ENCODE results near the gene FNTB. TPM values are rescaled to one million over a fixed set of nuclear protein-coding genes. Genes with fewer than 3 reads are reported as not detected.

Gene FNTB
- total and polyA plus RNA-seq, 2 experiments from 2014 or later: 8.6 to 12.5 TPM

- H3K9me2 ChIP-seq (ENCODE audit: insufficient read depth): no peaks in the 10 kb centered on the region
- peaks cover 16% of the 10 kb centered on the region for H3K36me3 Mint-ChIP-seq (ENCODE audit: low read depth)
- H3K4me2 ChIP-seq: no peak overlapping the region
- DNase-seq (ENCODE audit: low spot score): no peak
- no peak overlapping the region for H3K27ac Mint-ChIP-seq
- peaks cover 21% of the 10 kb centered on the region for H3K4me1 ChIP-seq (ENCODE audit: insufficient read depth)
- no peak overlapping the region for H2AFZ ChIP-seq
- no peaks in the 10 kb centered on the region for H3K9me3 Mint-ChIP-seq
- ATAC-seq: no peak
- H3K27me3 Mint-ChIP-seq (ENCODE audit: insufficient read depth, low read depth, poor library complexity): peaks cover 2% of the 10 kb centered on the region
- no peak for TF ChIP-seq POLR2AphosphoS5 (IDR thresholded peaks at IDR 0.05; ENCODE audit: low read depth)
- TF ChIP-seq NANOG (IDR thresholded peaks at IDR 0.05; ENCODE audit: borderline replicate concordance): no peak
- H3K4me3 ChIP-seq: no peak overlapping the region
- no peak overlapping the region for H3K4me3 Mint-ChIP-seq
- no peak overlapping the region for H3K27ac ChIP-seq (ENCODE audit: low read depth)
- no peaks in the 10 kb centered on the region for H3K79me2 ChIP-seq (replicated peaks; ENCODE audit: insufficient read depth)
- H3F3A ChIP-seq (replicated peaks; ENCODE audit: low read depth): no peaks in the 10 kb centered on the region
- no peaks in the 10 kb centered on the region for H3K27me3 ChIP-seq (ENCODE audit: insufficient read depth)
- peaks cover 25% of the 10 kb centered on the region for H3K4me1 Mint-ChIP-seq
- H4K20me1 ChIP-seq (replicated peaks; ENCODE audit: insufficient read depth): no peaks in the 10 kb centered on the region
- peaks cover 5% of the 10 kb centered on the region; the same call in 1 of the 2 replicates for H3K36me3 ChIP-seq (ENCODE audit: insufficient read depth)
These were observed 41.8 kb upstream of the FNTB start for GRCh38 chr14:64944861-64945260.

DNA sequence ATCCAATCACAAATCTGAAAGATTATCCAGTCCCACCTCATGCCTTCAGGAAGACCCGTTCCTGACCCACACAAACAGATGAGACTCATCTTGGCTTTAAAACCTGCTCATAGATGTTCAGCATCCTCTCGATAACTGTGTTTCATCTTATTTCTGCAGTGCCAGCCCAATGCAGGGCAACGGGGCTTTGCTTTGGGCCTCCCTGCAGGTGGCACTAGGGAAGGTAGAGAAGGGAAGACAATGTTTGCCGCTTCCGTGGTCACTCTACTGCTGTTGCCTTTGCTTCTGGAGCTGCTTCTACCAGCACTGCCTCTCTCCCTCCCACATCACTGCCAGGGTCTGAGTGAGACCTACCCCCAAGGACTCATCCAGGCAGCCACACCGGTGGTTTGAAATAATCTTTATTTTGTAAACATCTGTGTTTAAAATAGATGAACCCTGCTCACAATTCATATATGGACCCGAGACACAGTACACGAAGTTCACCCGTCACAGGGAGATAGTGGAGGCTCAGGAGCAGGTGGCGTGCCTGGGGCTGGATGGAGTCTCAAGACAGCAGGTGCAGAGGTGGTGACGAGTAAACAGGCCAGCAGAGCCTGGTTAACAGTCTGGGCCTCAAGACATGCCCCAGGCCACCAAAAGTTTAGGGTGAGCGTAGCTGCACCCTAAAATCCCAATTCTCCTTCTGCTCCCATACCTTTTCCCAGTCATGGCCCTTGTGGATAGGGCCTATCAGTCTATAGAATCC is 41.1 kb upstream of the FNTB start:
- peaks cover 17% of the 10 kb centered on the region for H3K36me3 Mint-ChIP-seq (ENCODE audit: low read depth)
- TF ChIP-seq EZH2 (IDR thresholded peaks at IDR 0.05; ENCODE audit: low read depth, unreplicated experiment): no peak
- TF ChIP-seq CREB1 (CRISPR knock-in tag; IDR thresholded peaks at IDR 0.05; ENCODE audit: low read depth): no peak
- TF ChIP-seq, protein P1, sequence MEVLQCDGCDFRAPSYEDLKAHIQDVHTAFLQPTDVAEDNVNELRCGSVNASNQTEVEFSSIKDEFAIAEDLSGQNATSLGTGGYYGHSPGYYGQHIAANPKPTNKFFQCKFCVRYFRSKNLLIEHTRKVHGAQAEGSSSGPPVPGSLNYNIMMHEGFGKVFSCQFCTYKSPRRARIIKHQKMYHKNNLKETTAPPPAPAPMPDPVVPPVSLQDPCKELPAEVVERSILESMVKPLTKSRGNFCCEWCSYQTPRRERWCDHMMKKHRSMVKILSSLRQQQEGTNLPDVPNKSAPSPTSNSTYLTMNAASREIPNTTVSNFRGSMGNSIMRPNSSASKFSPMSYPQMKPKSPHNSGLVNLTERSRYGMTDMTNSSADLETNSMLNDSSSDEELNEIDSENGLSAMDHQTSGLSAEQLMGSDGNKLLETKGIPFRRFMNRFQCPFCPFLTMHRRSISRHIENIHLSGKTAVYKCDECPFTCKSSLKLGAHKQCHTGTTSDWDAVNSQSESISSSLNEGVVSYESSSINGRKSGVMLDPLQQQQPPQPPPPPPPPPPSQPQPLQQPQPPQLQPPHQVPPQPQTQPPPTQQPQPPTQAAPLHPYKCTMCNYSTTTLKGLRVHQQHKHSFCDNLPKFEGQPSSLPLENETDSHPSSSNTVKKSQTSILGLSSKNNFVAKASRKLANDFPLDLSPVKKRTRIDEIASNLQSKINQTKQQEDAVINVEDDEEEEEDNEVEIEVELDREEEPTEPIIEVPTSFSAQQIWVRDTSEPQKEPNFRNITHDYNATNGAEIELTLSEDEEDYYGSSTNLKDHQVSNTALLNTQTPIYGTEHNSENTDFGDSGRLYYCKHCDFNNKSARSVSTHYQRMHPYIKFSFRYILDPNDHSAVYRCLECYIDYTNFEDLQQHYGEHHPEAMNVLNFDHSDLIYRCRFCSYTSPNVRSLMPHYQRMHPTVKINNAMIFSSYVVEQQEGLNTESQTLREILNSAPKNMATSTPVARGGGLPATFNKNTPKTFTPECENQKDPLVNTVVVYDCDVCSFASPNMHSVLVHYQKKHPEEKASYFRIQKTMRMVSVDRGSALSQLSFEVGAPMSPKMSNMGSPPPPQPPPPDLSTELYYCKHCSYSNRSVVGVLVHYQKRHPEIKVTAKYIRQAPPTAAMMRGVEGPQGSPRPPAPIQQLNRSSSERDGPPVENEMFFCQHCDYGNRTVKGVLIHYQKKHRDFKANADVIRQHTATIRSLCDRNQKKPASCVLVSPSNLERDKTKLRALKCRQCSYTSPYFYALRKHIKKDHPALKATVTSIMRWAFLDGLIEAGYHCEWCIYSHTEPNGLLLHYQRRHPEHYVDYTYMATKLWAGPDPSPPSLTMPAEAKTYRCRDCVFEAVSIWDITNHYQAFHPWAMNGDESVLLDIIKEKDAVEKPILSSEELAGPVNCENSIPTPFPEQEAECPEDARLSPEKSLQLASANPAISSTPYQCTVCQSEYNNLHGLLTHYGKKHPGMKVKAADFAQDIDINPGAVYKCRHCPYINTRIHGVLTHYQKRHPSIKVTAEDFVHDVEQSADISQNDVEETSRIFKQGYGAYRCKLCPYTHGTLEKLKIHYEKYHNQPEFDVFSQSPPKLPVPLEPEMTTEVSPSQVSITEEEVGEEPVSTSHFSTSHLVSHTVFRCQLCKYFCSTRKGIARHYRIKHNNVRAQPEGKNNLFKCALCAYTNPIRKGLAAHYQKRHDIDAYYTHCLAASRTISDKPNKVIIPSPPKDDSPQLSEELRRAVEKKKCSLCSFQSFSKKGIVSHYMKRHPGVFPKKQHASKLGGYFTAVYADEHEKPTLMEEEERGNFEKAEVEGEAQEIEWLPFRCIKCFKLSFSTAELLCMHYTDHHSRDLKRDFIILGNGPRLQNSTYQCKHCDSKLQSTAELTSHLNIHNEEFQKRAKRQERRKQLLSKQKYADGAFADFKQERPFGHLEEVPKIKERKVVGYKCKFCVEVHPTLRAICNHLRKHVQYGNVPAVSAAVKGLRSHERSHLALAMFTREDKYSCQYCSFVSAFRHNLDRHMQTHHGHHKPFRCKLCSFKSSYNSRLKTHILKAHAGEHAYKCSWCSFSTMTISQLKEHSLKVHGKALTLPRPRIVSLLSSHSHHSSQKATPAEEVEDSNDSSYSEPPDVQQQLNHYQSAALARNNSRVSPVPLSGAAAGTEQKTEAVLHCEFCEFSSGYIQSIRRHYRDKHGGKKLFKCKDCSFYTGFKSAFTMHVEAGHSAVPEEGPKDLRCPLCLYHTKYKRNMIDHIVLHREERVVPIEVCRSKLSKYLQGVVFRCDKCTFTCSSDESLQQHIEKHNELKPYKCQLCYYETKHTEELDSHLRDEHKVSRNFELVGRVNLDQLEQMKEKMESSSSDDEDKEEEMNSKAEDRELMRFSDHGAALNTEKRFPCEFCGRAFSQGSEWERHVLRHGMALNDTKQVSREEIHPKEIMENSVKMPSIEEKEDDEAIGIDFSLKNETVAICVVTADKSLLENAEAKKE (CRISPR knock-in tag; IDR thresholded peaks at IDR 0.05): no peak
- TF ChIP-seq NANOG (IDR thresholded peaks at IDR 0.05; ENCODE audit: borderline replicate concordance): no peak
- TF ChIP-seq STAT1 (IDR thresholded peaks at IDR 0.05; ENCODE audit: unreplicated experiment): no peak
- TF ChIP-seq ZNF331 (CRISPR knock-in tag; IDR thresholded peaks at IDR 0.05; ENCODE audit: low read depth): no peak
- no peak for TF ChIP-seq CTCF (conservative IDR thresholded peaks at IDR 0.05; ENCODE audit: low read depth in 2 of 2)
- TF ChIP-seq POLR2AphosphoS5 (IDR thresholded peaks at IDR 0.05; ENCODE audit: low read depth): no peak; the same call in 1 of the 2 replicates
- TF ChIP-seq JUNB (IDR thresholded peaks at IDR 0.05; ENCODE audit: unreplicated experiment): no peak

More for the DNA sequence above, 41.1 kb upstream of the FNTB start:
- peaks cover 25% of the 10 kb centered on the region for H3K4me1 Mint-ChIP-seq
- no peaks in the 10 kb centered on the region for H3K79me2 ChIP-seq (replicated peaks; ENCODE audit: insufficient read depth)
- DNase-seq (ENCODE audit: low spot score) (no peak), ATAC-seq (no peak)
- H3K4me3 ChIP-seq: no peak overlapping the region
- peaks cover 5% of the 10 kb centered on the region; the same call in 1 of the 2 replicates for H3K36me3 ChIP-seq (ENCODE audit: insufficient read depth)
- H3K27me3 ChIP-seq (ENCODE audit: insufficient read depth): no peaks in the 10 kb centered on the region
- H3K27ac Mint-ChIP-seq: no peak overlapping the region
- no peaks in the 10 kb centered on the region for H4K20me1 ChIP-seq (replicated peaks; ENCODE audit: insufficient read depth)
- H3K4me3 Mint-ChIP-seq: no peak overlapping the region
- no peaks in the 10 kb centered on the region for H3F3A ChIP-seq (replicated peaks; ENCODE audit: low read depth)
- H3K27ac ChIP-seq (ENCODE audit: low read depth): no peak overlapping the region
- peaks cover 2% of the 10 kb centered on the region for H3K27me3 Mint-ChIP-seq (ENCODE audit: insufficient read depth, low read depth, poor library complexity)
- H3K4me2 ChIP-seq: no peak overlapping the region
- no peaks in the 10 kb centered on the region for H3K9me2 ChIP-seq (ENCODE audit: insufficient read depth)
- no peak overlapping the region for H2AFZ ChIP-seq
- peaks cover 21% of the 10 kb centered on the region for H3K4me1 ChIP-seq (ENCODE audit: insufficient read depth)
- H3K9me3 Mint-ChIP-seq: no peaks in the 10 kb centered on the region

All from GM23338 (cell line).